GM18499 (cell line): Measurements from ENCODE around the gene ANKH.
"Not testable (repeated sequence)": the region's sequence is repeated elsewhere in the genome, so short reads cannot be mapped to it uniquely, and the experiment has no call there.

Source experiments
- ATAC-seq: cut with Tn5 transposase; IDR thresholded peaks from one replicate; pipeline ENCODE4 v1.9.1; 2021; ENCODE audit warnings: moderate number of reproducible peaks; ENCODE audit not compliant: insufficient read depth, unreplicated experiment

Gene ANKH

DNA sequence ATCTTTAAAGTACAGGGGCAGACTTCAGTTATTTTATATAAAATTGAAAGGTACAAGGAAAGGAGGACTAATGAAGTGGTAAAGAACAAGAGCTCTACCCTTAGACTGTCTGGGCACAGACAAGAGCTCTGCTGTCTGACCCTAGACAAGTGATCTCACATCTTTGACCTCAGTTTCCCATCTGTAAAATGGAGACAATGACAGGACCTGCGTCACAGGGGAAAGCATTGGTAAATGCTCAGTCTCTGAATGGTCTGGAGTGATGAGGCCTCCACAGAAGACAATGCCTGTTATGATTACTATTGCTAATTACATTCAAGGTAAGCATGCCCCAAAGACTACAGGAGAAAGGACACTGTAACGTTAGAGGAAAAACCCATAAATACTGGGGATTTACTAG, 37.5 kb downstream of the ANKH start:
- no peak for ATAC-seq

DNA sequence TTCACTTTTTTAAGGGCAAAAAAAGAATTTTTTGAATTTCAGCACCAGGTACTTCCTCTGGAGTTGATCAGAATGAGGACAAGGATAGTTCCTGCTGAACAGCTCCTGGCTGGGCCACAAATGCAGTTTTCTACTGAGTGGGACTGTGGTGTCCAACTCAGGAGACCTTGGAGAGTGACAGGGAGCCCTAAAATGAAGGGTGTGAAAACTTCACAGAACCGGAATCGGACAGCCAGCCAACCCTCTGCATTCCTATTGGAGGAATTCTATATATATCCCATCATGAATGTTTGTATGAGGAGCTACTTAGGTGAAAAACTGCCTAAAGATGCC, 40.6 kb downstream of the ANKH start:
- no peak for ATAC-seq

GRCh38 chr5:14830210-14831005, 41.2 kb downstream of the ANKH start:
- ATAC-seq = no peak

- no peak for ATAC-seq
Observed at GRCh38 chr5:14829396-14829795, 42.2 kb downstream of the ANKH start.

GRCh38 chr5:14826714-14827113, 44.9 kb downstream of the ANKH start:
- ATAC-seq = no peak

- no peak for ATAC-seq
Observed at GRCh38 chr5:14825977-14826376, 45.6 kb downstream of the ANKH start.

- ATAC-seq = no peak
Observed at GRCh38 chr5:14824499-14824898, 47.1 kb downstream of the ANKH start.

DNA sequence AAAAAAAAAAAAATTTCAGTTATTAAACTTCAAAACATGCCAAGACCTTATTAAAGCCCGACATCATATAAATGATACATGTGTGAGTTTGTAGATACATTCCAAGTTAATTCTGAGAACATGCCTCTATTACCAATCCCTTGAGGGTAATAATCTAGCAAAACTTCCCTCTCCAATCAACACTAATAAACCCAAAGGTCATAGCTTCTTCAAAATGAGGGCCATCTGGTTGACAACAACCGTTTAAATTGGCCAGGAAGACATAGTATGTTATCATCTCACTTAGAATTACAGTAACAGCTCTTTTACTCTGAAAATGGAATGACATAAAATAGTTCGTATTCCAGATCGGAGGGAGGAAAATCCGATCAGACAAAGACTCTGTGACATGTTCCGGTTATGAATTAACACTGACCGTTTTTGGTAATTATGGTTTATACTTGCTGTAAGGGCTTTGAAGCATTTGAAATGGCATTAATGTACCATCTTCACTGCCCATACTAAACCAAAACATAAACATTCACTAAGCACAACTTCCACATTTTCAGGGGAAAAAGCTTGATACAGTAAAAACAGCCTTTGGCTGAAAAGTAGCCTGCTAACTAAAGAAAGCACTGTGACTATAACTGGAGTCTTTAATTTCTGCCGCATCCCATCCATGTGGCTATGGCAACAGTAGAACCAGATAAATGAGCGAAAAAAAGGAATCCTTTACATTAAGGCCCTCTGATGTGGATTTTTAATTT, 50.3 kb downstream of the ANKH start:
- no peak for ATAC-seq

- ATAC-seq = no peak
Observed at GRCh38 chr5:14818931-14819790, 52.4 kb downstream of the ANKH start.

DNA sequence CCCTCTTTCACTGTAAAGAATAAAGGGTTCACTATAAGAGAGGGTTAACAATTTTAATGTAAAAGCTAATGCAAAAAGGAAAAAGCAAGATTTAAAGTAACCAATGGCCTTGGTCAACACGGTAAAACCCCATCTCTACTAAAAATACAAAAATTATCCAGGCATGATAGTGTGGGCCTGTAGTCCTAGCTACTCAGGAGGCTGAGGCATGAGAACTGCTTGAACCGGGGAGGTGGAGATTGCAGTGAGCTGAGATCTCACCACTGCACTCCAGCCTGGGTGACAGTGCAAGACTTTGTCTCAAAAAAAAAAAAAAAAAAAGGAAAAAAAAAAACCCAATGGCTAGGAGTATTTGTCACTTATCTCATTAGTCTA, 53.8 kb downstream of the ANKH start:
- ATAC-seq = not testable (repeated sequence)

DNA sequence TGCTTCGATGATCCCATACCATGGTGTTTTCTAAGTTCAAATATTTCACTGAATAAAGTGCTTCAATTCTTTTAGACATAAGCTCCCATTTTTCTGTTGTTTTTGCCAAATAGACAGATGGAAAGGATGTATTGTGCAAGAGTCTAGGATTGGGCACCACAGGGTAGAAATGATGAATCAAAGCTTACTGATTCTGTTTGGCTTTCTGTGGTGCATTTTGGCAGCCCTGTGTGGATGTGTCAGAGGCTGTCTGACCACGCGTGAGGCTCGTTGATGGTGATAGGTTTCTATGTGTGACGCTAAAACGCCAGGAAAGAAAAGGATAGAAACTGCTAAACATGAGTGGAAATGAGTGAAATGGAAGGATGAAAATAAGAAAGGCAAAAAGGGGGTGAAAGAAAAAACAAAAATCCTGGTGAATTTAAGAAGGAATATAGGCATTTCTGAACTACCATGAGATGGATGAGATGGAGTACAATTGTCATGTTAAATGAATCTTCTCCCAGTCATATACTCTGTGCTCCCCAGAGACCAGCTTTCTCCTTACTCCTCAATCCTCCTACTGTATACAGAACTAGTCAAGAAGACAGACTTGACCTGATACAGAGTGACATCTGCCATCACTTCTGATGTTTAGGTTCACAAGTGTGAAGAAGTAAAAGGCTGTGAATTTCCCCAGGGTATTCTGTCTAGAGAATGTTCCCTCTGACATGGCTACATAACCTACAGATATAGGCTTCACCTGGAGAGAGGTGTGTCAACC, 54.4 kb downstream of the ANKH start:
- no peak for ATAC-seq

- ATAC-seq = no peak
Observed at GRCh38 chr5:14816374-14816998, 55.1 kb downstream of the ANKH start.

- ATAC-seq = no peak
Observed at GRCh38 chr5:14813747-14814146, 57.8 kb downstream of the ANKH start.

- ATAC-seq = no peak
Observed at GRCh38 chr5:14812166-14812565, 59.4 kb downstream of the ANKH start.

DNA sequence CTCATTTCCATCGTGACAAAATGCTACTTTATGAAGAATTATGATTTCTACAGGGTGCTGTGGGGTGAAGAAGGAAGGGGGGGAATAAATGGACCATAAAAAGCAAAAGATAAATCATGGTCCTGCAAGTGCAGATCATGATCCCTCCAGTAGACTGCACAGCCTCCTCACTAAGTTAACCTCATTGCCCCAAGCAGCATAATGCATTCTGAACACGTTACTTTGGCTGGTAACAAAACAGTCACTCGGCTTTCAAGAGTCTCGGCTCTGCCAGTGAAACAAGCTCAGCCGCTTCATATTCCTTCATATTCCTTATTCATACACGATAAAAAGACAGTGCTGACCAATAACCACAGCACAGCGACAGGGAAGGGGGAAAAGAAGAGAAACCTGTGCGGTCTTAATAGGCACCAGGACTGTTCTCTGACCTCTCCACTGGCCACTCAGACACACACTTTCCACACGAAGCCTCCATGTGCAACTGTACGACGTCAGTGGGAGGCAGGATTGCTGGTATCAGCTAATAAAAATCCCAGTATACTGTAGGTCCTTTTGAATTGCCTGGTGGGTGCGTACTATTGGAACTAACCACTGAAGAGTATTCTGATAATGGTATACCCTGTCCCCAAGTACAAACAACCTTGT, 60.5 kb downstream of the ANKH start:
- no peak for ATAC-seq

- ATAC-seq = no peak
Observed at GRCh38 chr5:14810282-14810681, 61.3 kb downstream of the ANKH start.

GRCh38 chr5:14809369-14810155, 62.0 kb downstream of the ANKH start:
- ATAC-seq = peak; percentile 97

DNA sequence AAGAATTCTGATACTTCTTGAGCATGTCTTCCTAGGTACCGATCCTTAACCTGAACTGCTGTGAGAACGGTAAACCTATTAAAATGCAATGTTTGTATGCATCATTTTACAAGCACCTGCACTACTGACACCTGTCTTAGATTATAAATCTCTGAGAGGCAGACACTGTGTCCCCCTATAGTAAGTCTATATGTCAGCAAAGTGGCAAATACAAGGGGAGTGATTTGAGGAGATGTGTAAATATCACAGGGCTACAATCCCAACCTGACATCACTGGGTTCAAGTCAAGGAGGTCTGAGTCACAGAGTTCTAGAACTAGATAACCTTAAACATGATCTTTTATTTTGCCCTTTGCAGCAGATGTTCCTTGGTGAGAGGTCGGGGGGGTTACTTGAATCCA, 64.1 kb downstream of the ANKH start:
- ATAC-seq = no peak

DNA sequence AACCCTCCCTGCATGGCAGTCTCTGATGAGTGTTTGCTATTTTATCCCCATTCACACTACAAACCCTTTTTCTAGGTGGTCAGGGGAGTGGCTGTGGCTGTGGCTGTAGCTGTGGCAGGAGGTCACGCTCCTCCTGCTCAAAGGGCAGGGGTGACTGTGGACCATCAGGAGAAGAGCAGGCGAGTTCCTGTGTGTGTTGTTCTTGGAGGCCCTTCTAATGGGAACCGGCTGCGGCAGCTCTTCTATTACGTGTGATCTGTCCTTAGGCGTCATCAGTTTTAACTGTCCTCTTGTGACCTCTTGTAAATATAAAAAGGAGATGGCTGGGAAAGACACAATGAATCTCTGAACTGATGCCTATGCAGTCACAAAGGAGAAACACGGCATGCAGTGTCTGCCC, 65.1 kb downstream of the ANKH start:
- no peak for ATAC-seq
